OCI-LY7 (cell line): ENCODE data around the gene MT1E. TPM values are rescaled to one million over a fixed set of nuclear protein-coding genes. Genes with fewer than 3 reads are reported as not detected.
"Not testable (repeated sequence)": the region's sequence is repeated elsewhere in the genome, so short reads cannot be mapped to it uniquely, and the experiment has no call there.

ENCODE experiments used
- BruUV-seq: library from RNA; stranded (reverse); fragments of 400-500 nt; replicated peaks from 2 replicates; lab custom pipeline; 2021; lab: Mats Ljungman, UMichigan
- CTCF ChIA-PET: fragments of 300-600 bp; sonication (Branson Sonifier 250); formaldehyde crosslinking; loops from one replicate; lab custom pipeline; 2022; ENCODE audit warnings: antibody characterized with exemption; ENCODE audit not compliant: unreplicated experiment; lab: Charles Lee
- POLR2A ChIA-PET: fragments of 300-600 bp; sonication (Branson Sonifier 250); formaldehyde crosslinking; loops from one replicate; lab custom pipeline; 2022; ENCODE audit warnings: antibody characterized with exemption; lab: Charles Lee
- DNase-seq: peaks from one replicate; pipeline ENCODE4 v3.0.0-alpha.2; 2015; ENCODE audit warnings: low spot score
- H2AFZ ChIP-seq: fragments of 200-600 bp; sonication (generic), shearing (Covaris generic); 2 replicates; pipeline ENCODE4 v1.6.1; 2014; ENCODE audit warnings: mild to moderate bottlenecking, antibody characterized with exemption, low read length, moderate library complexity
- H3K27ac ChIP-seq: fragments of 200-600 bp; sonication (generic); 2 replicates; pipeline ENCODE4 v1.5.1; 2014; ENCODE audit warnings: mixed run types, low read depth, mild to moderate bottlenecking, moderate library complexity, low read length, inconsistent platforms; ENCODE audit not compliant: poor library complexity, severe bottlenecking
- H3K36me3 ChIP-seq: fragments of 200-600 bp; sonication (generic); 2 replicates; pipeline ENCODE4 v1.6.1; 2014; ENCODE audit warnings: mild to moderate bottlenecking, antibody characterized with exemption, low read length, moderate library complexity, mixed read lengths; ENCODE audit not compliant: insufficient read depth
- H3K4me1 ChIP-seq: fragments of 200-600 bp; sonication (generic); 2 replicates; pipeline ENCODE4 v1.5.1; 2014; ENCODE audit warnings: mild to moderate bottlenecking, low read length; ENCODE audit not compliant: insufficient read depth, poor library complexity, severe bottlenecking
- H3K4me2 ChIP-seq: fragments of 200-600 bp; sonication (generic); 2 replicates; pipeline ENCODE4 v1.6.1; 2014; ENCODE audit warnings: mild to moderate bottlenecking, low read length
- H3K4me3 ChIP-seq: fragments of 200-600 bp; sonication (generic); 2 replicates; pipeline ENCODE4 v1.5.1; 2014; ENCODE audit warnings: mild to moderate bottlenecking, low read depth, low read length; ENCODE audit not compliant: poor library complexity, severe bottlenecking
- H3K79me2 ChIP-seq: fragments of 200-600 bp; sonication (generic); 2 replicates; pipeline ENCODE4 v1.6.1; 2016; ENCODE audit warnings: low read depth, mild to moderate bottlenecking, low read length, moderate library complexity, mixed read lengths; ENCODE audit not compliant: insufficient read depth
- H3K9me2 ChIP-seq: fragments of 200-600 bp; sonication (generic); 2 replicates; pipeline ENCODE4 v1.6.1; 2016; ENCODE audit warnings: mild to moderate bottlenecking, low read length, mixed read lengths; ENCODE audit not compliant: insufficient read depth
- H3K9me3 ChIP-seq: fragments of 200-600 bp; sonication (generic); 2 replicates; pipeline ENCODE4 v1.6.1; 2014; ENCODE audit warnings: mild to moderate bottlenecking, mixed run types, low read length, mixed read lengths
- H4K20me1 ChIP-seq: fragments of 200-600 bp; sonication (generic); 2 replicates; pipeline ENCODE4 v1.6.1; 2014; ENCODE audit warnings: mild to moderate bottlenecking, antibody characterized with exemption, low read length, moderate library complexity, mixed read lengths; ENCODE audit not compliant: insufficient read depth
- EZH2phosphoT487 ChIP-seq: fragments of 200-600 bp; sonication (generic); IDR thresholded peaks from 2 replicates; pipeline ENCODE4 v1.6.1; 2018; ENCODE audit warnings: low read depth, borderline replicate concordance, mild to moderate bottlenecking, mixed run types, antibody characterized with exemption, low read length, moderate library complexity, mixed read lengths
- intact Hi-C: fragments of 100-400 bp; cut with micrococcal nuclease; formaldehyde crosslinking; loops from one replicate; pipeline ENCODE4 v1.10.0; 2022; ENCODE audit not compliant: unreplicated experiment
- total RNA-seq, 2 experiments: library from RNA; depleted of rRNA in 1 of 2; stranded (reverse); fragments of >200 nt in 1 of 2; shearing (Covaris generic) in 1 of 2; gene quantifications; 2 replicates each; pipeline ENCODE4 v1.2.3, GENCODE V29; 2014 to 2022
- TF ChIP-seq, protein P1 (sequence below): fragments of 200-600 bp; sonication (generic); conservative IDR thresholded peaks from 2 replicates; pipeline ENCODE4 v1.5.1; 2014; ENCODE audit warnings: mild to moderate bottlenecking, antibody characterized with exemption, low read length, moderate library complexity, mixed read lengths

The MT1E gene
- total RNA-seq, 2 experiments from 2014 or later, result not detected

- no peak overlapping the region for H3K27ac ChIP-seq
- H3K4me1 ChIP-seq, result no peaks in the 10 kb centered on the region
- no peak overlapping the region for H3K4me2 ChIP-seq
- H3K36me3 ChIP-seq, result no peaks in the 10 kb centered on the region
- DNase-seq, result no peak
- no peak overlapping the region for H3K4me3 ChIP-seq
- H2AFZ ChIP-seq, result no peak overlapping the region
- H3K79me2 ChIP-seq, result no peaks in the 10 kb centered on the region
- POLR2A ChIA-PET, result interaction anchor here (0.7 kb wide), 1 partner anchor 171 kb away, joined by 3 read pairs; no protein-coding TSS in a partner anchor
- no TSS peak for BruUV-seq
- TF ChIP-seq EZH2phosphoT487, result no peak
- TF ChIP-seq, protein P1, sequence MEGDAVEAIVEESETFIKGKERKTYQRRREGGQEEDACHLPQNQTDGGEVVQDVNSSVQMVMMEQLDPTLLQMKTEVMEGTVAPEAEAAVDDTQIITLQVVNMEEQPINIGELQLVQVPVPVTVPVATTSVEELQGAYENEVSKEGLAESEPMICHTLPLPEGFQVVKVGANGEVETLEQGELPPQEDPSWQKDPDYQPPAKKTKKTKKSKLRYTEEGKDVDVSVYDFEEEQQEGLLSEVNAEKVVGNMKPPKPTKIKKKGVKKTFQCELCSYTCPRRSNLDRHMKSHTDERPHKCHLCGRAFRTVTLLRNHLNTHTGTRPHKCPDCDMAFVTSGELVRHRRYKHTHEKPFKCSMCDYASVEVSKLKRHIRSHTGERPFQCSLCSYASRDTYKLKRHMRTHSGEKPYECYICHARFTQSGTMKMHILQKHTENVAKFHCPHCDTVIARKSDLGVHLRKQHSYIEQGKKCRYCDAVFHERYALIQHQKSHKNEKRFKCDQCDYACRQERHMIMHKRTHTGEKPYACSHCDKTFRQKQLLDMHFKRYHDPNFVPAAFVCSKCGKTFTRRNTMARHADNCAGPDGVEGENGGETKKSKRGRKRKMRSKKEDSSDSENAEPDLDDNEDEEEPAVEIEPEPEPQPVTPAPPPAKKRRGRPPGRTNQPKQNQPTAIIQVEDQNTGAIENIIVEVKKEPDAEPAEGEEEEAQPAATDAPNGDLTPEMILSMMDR, result no peak
- H3K9me2 ChIP-seq, result no peaks in the 10 kb centered on the region
- intact Hi-C loops, result no loop called here
- CTCF ChIA-PET, result no interaction called here
- H3K9me3 ChIP-seq, result no peaks in the 10 kb centered on the region
- no peaks in the 10 kb centered on the region for H4K20me1 ChIP-seq
Observed at GRCh38 chr16:56662357-56663354, 37.1 kb downstream of the MT1E start.

DNA sequence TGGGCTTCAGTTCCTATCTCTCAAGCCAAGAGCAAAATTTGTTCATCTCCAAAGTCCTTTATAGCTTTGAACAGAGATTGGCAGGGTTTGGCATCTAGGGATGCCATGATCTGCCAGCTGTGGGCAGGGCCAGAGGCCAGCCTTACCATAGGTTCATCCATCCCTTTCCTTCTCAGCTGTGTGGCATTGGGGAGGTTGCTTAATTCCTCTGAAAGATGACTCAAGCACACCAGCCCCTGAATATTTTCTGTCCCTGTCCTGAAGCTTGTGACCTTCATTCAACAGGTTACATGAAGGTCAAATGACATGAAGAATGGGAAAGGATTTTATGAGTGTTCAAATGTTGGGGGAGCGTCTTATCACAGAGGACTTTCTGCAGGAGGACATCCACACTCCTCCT lies 38.9 kb downstream of the MT1E start:
- intact Hi-C loops, result no loop called here
- Histone ChIP-seq H2AFZ (no peak overlapping the region), H3K9me2 (no peaks in the 10 kb centered on the region), H3K9me3 (no peaks in the 10 kb centered on the region), H3K4me2 (no peak overlapping the region), H4K20me1 (no peaks in the 10 kb centered on the region), H3K4me1 (no peaks in the 10 kb centered on the region), H3K27ac (no peak overlapping the region), H3K79me2 (no peaks in the 10 kb centered on the region), H3K36me3 (no peaks in the 10 kb centered on the region), H3K4me3 (no peak overlapping the region)
- ChIA-PET POLR2A (no interaction called here), CTCF (no interaction called here)
- no peak for DNase-seq
- TF ChIP-seq, protein P1, result no peak
- no peak for TF ChIP-seq EZH2phosphoT487
- no TSS peak for BruUV-seq

DNA sequence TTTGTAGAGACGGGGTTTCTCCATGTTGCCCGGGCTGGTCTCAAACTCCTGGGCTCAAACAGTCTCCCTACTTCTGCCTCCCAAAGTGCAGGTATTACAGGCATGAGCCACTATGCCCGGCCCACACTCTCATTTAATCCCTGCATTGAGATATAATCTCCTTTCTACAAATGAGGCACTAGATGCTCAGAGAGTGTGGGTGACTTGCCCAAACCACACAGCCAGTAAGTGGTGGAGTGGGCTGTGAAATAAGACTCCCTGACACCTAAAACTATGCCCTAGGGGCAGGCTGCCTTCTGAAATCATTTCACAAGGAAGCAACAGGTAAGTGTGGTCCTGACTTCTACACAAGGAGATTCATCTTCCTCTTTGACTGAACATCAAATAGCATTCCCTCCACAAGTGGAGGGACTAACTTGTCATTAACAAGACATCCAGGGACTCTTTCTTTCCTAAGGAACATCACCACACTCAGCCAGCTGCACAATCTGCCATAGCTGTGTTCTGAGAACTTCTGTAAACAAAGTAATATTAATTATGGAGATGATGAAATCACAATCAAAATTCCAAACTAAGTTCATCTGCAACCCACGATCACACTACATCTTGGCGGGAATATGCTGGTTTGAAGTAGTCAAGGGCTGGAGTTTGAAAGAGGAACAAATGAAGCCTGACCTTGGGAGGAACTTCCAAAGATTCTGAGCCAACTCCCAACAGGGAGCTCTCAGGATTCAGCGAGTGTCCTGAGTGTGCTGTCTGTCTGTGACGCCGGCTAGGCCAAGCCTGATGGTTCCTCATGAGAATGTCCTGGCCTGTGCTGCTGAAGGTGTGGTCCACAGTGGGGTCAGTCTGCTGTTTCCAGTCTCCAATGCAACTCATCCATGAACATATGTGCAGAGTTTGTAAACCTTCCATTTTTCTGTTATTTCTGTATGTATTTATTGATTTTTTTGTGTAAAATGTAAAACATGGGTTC lies 40.0 kb downstream of the MT1E start:
- H3K79me2 ChIP-seq, DNase-seq, H4K20me1 ChIP-seq, CTCF ChIA-PET, POLR2A ChIA-PET, BruUV-seq, H3K9me3 ChIP-seq, H2AFZ ChIP-seq, H3K4me1 ChIP-seq, intact Hi-C loops, H3K27ac ChIP-seq, H3K36me3 ChIP-seq, H3K4me3 ChIP-seq, H3K4me2 ChIP-seq, H3K9me2 ChIP-seq: not testable (repeated sequence)
